Measurements from ENCODE around the gene MB21D2. TPM values are rescaled to one million over a fixed set of nuclear protein-coding genes. Genes with fewer than 3 reads are reported as not detected.
A peak's percentile ranks its signal among the peaks of the same experiment; 100 is the strongest.

Gene MB21D2
- total RNA-seq, 2 experiments from 2014 or later, result 0.06 TPM; not detected in 1

GRCh38 chr3:192916371-192917027, 1.2 kb downstream of the MB21D2 start:
- Histone ChIP-seq H3K79me2 (ENCODE audit: insufficient read depth, low read depth, low read length) (no peaks in the 10 kb centered on the region), H4K20me1 (ENCODE audit: insufficient read depth, low read length) (no peaks in the 10 kb centered on the region), H3K27ac (ENCODE audit: low read depth, low read length, poor library complexity, severe bottlenecking) (no peak overlapping the region), H3K4me3 (ENCODE audit: low read depth, low read length, poor library complexity, severe bottlenecking) (no peak overlapping the region), H3K9me3 (ENCODE audit: low read length) (no peaks in the 10 kb centered on the region), H3K9me2 (ENCODE audit: insufficient read depth, low read length) (no peaks in the 10 kb centered on the region), H2AFZ (ENCODE audit: low read length) (no peak overlapping the region), H3K4me2 (ENCODE audit: low read length) (no peak overlapping the region), H3K36me3 (ENCODE audit: insufficient read depth, low read length) (no peaks in the 10 kb centered on the region), H3K4me1 (ENCODE audit: insufficient read depth, low read length, poor library complexity, severe bottlenecking) (no peaks in the 10 kb centered on the region)
- ChIA-PET POLR2A (interaction anchor here (0.6 kb wide), 1 partner anchor 27 kb away, joined by 3 read pairs; no protein-coding TSS in a partner anchor), CTCF (ENCODE audit: unreplicated experiment) (no interaction called here)
- intact Hi-C loops (cut with micrococcal nuclease; ENCODE audit: unreplicated experiment), result no loop called here
- DNase-seq (ENCODE audit: low spot score), result no peak
- no TSS peak for BruUV-seq (replicated peaks)
- TF ChIP-seq CTCF (conservative IDR thresholded peaks at IDR 0.05; ENCODE audit: low read length), result no peak
- no peak for TF ChIP-seq EZH2phosphoT487 (IDR thresholded peaks at IDR 0.05; ENCODE audit: borderline replicate concordance, low read depth, low read length)

- CTCF ChIA-PET (ENCODE audit: unreplicated experiment), result no interaction called here
- Histone ChIP-seq H3K4me1 (ENCODE audit: insufficient read depth, low read length, poor library complexity, severe bottlenecking) (no peaks in the 10 kb centered on the region), H3K4me3 (ENCODE audit: low read depth, low read length, poor library complexity, severe bottlenecking) (no peak overlapping the region), H3K9me3 (ENCODE audit: low read length) (no peaks in the 10 kb centered on the region), H3K79me2 (ENCODE audit: insufficient read depth, low read depth, low read length) (no peaks in the 10 kb centered on the region), H2AFZ (ENCODE audit: low read length) (no peak overlapping the region), H3K27ac (ENCODE audit: low read depth, low read length, poor library complexity, severe bottlenecking) (no peak overlapping the region), H3K36me3 (ENCODE audit: insufficient read depth, low read length) (no peaks in the 10 kb centered on the region), H3K4me2 (ENCODE audit: low read length) (no peak overlapping the region), H4K20me1 (ENCODE audit: insufficient read depth, low read length) (no peaks in the 10 kb centered on the region), H3K9me2 (ENCODE audit: insufficient read depth, low read length) (no peaks in the 10 kb centered on the region)
- no peak for TF ChIP-seq EZH2phosphoT487 (IDR thresholded peaks at IDR 0.05; ENCODE audit: borderline replicate concordance, low read depth, low read length)
- TF ChIP-seq CTCF (conservative IDR thresholded peaks at IDR 0.05; ENCODE audit: low read length), result no peak
- intact Hi-C loops (cut with micrococcal nuclease; ENCODE audit: unreplicated experiment), result no loop called here
- no TSS peak for BruUV-seq (replicated peaks)
- POLR2A ChIA-PET, result interaction anchor here (0.7 kb wide), 1 partner anchor 69 kb away, joined by 3 read pairs; no protein-coding TSS in a partner anchor
- DNase-seq (ENCODE audit: low spot score), result no peak
Observed at GRCh38 chr3:192915722-192916121, 1.9 kb downstream of the MB21D2 start.

GRCh38 chr3:192915304-192915703, 2.4 kb downstream of the MB21D2 start:
- DNase-seq (ENCODE audit: low spot score), result peak; percentile 3
- Histone ChIP-seq H3K9me3 (ENCODE audit: low read length) (no peaks in the 10 kb centered on the region), H3K9me2 (ENCODE audit: insufficient read depth, low read length) (no peaks in the 10 kb centered on the region), H3K36me3 (ENCODE audit: insufficient read depth, low read length) (no peaks in the 10 kb centered on the region), H4K20me1 (ENCODE audit: insufficient read depth, low read length) (no peaks in the 10 kb centered on the region), H3K4me2 (ENCODE audit: low read length) (no peak overlapping the region), H3K27ac (ENCODE audit: low read depth, low read length, poor library complexity, severe bottlenecking) (no peak overlapping the region), H3K4me1 (ENCODE audit: insufficient read depth, low read length, poor library complexity, severe bottlenecking) (no peaks in the 10 kb centered on the region), H3K79me2 (ENCODE audit: insufficient read depth, low read depth, low read length) (no peaks in the 10 kb centered on the region), H2AFZ (ENCODE audit: low read length) (no peak overlapping the region), H3K4me3 (ENCODE audit: low read depth, low read length, poor library complexity, severe bottlenecking) (no peak overlapping the region)
- POLR2A ChIA-PET, result interaction anchor here (0.7 kb wide), 1 partner anchor 69 kb away, joined by 3 read pairs; no protein-coding TSS in a partner anchor
- CTCF ChIA-PET (ENCODE audit: unreplicated experiment), result no interaction called here
- BruUV-seq (replicated peaks), result no TSS peak
- TF ChIP-seq EZH2phosphoT487 (IDR thresholded peaks at IDR 0.05; ENCODE audit: borderline replicate concordance, low read depth, low read length), result no peak
- no peak for TF ChIP-seq CTCF (conservative IDR thresholded peaks at IDR 0.05; ENCODE audit: low read length)
- intact Hi-C loops (cut with micrococcal nuclease; ENCODE audit: unreplicated experiment), result no loop called here

Measured in OCI-LY7 (cell line).